Myocyte (in vitro differentiated cells): ENCODE measurements around the gene RUNDC1. TPM values are rescaled to one million over a fixed set of nuclear protein-coding genes. Genes with fewer than 3 reads are reported as not detected.

Experiments used
- DNase-seq: peaks from one replicate; pipeline ENCODE4 v3.0.0-alpha.2; 2012; ENCODE audit warnings: low read depth
- total RNA-seq: library from RNA; depleted of rRNA; stranded (reverse); fragments of >200 nt; gene quantifications from 2 replicates; pipeline ENCODE4 v1.2.3, GENCODE V29; 2014

RUNDC1 gene
- total RNA-seq, 1 donor from 2014 or later, result 14.8 TPM

- no peak for DNase-seq
These were observed 59.3 kb downstream of the RUNDC1 start for GRCh38 chr17:43039646-43040045.

- no peak for DNase-seq
These were observed 60.3 kb downstream of the RUNDC1 start for GRCh38 chr17:43040655-43041054.

GRCh38 chr17:43042025-43042628, 61.8 kb downstream of the RUNDC1 start:
- DNase-seq, result no peak

Other genes with a start within 250 kb of the RUNDC1 start
- gene EZH1, start 235.5 kb upstream of the RUNDC1 start, total RNA-seq, result 24.6 and 28.6 TPM in 2 replicates
- gene RAMP2, start 219.3 kb upstream of the RUNDC1 start, total RNA-seq, result 0.26 TPM in 1 of 2 replicates, not detected in the other
- gene VPS25, start 207.1 kb upstream of the RUNDC1 start, total RNA-seq, result 60.8 and 63.7 TPM in 2 replicates
- gene WNK4, start 200.0 kb upstream of the RUNDC1 start, total RNA-seq, result 0.16 TPM in 1 of 2 replicates, not detected in the other
- 53.4 and 72.8 TPM in 2 replicates for gene COA3, start 181.9 kb upstream of the RUNDC1 start, total RNA-seq
- not detected in 2 replicates for gene CNTD1, start 181.7 kb upstream of the RUNDC1 start, total RNA-seq
- gene BECN1, start 156.3 kb upstream of the RUNDC1 start, total RNA-seq, result 73.5 and 124 TPM in 2 replicates
- 88.9 and 103 TPM in 2 replicates for gene PSME3, start 147.2 kb upstream of the RUNDC1 start, total RNA-seq
- 0.40 and 0.78 TPM in 2 replicates for gene AOC2, start 136.0 kb upstream of the RUNDC1 start, total RNA-seq
- 0.47 and 0.67 TPM in 2 replicates for gene AOC3, start 129.4 kb upstream of the RUNDC1 start, total RNA-seq
- gene G6PC1, start 79.8 kb upstream of the RUNDC1 start, total RNA-seq, result not detected in 2 replicates
- gene AARSD1, start 16.1 kb upstream of the RUNDC1 start, total RNA-seq, result 30.6 and 38.4 TPM in 2 replicates
- gene PTGES3L, start 485 bp upstream of the RUNDC1 start, total RNA-seq, result 28.8 and 29.1 TPM in 2 replicates
- 1,015 and 1,025 TPM in 2 replicates for gene RPL27, start 17.9 kb downstream of the RUNDC1 start, total RNA-seq
- gene IFI35, start 26.2 kb downstream of the RUNDC1 start, total RNA-seq, result 18.5 and 23.6 TPM in 2 replicates
- gene VAT1, start 41.8 kb downstream of the RUNDC1 start, total RNA-seq, result 346 and 366 TPM in 2 replicates
- gene RND2, start 44.7 kb downstream of the RUNDC1 start, total RNA-seq, result 0.35 and 0.78 TPM in 2 replicates
- 4.9 and 5.2 TPM in 2 replicates for gene BRCA1, start 144.8 kb downstream of the RUNDC1 start, total RNA-seq
- gene NBR1, start 190.6 kb downstream of the RUNDC1 start, total RNA-seq, result 106 and 135 TPM in 2 replicates
- 2.2 and 2.9 TPM in 2 replicates for gene TMEM106A, start 231.3 kb downstream of the RUNDC1 start, total RNA-seq
- 0.62 TPM in 1 of 2 replicates, not detected in the other for gene CCDC200, start 248.1 kb downstream of the RUNDC1 start, total RNA-seq